Activated CD8-positive, alpha-beta memory T cell treated with anti-CD3 and anti-CD28 coated beads, Interleukin-2, amount 10 ng/mL, durations not matched to agents 7 days and 5 days (primary cell): ENCODE data around the gene C11orf52. TPM values are rescaled to one million over a fixed set of nuclear protein-coding genes. Genes with fewer than 3 reads are reported as not detected.
"Not testable (repeated sequence)": the region's sequence is repeated elsewhere in the genome, so short reads cannot be mapped to it uniquely, and the experiment has no call there.

Experiments used
- ATAC-seq: fragments of 150-1000 bp; cut with Tn5 transposase; one replicate; pipeline ENCODE4 v1.10.0; 2021; ENCODE audit warnings: moderate library complexity
- CTCF ChIA-PET: fragments of 350-600 bp; sonication (Branson Sonifier 250); formaldehyde crosslinking; loops from one replicate; lab custom pipeline; 2021; ENCODE audit warnings: antibody characterized with exemption; lab: Charles Lee
- DNase-seq: peaks from one replicate; pipeline ENCODE4 v3.0.0-alpha.2; 2020
- H3K27ac Mint-ChIP-seq: one replicate; pipeline ENCODE4 v1.8.0; 2021; ENCODE audit warnings: mild to moderate bottlenecking, mixed read lengths
- H3K27me3 Mint-ChIP-seq: one replicate; pipeline ENCODE4 v1.8.0; 2021; ENCODE audit warnings: mixed read lengths
- H3K36me3 Mint-ChIP-seq: one replicate; pipeline ENCODE4 v1.8.0; 2021; ENCODE audit warnings: mild to moderate bottlenecking, mixed read lengths
- H3K4me1 Mint-ChIP-seq: one replicate; pipeline ENCODE4 v1.8.0; 2021; ENCODE audit warnings: mixed read lengths
- H3K4me3 Mint-ChIP-seq: one replicate; pipeline ENCODE4 v1.8.0; 2021; ENCODE audit warnings: mild to moderate bottlenecking, moderate library complexity, mixed read lengths
- H3K9me3 Mint-ChIP-seq: one replicate; pipeline ENCODE4 v1.8.0; 2022; ENCODE audit warnings: low read depth, mixed read lengths
- total RNA-seq, 2 experiments: library from RNA; stranded (reverse); gene quantifications; one replicate each; pipeline ENCODE4 v1.2.3, GENCODE V29; 2021

C11orf52 gene
- total RNA-seq = not detected

- CTCF ChIA-PET = interaction anchor here (1.5 kb wide), 1 partner anchor 8 kb away, joined by 7 read pairs; no protein-coding TSS in a partner anchor
- H3K9me3 Mint-ChIP-seq = no peaks in the 10 kb centered on the region
- peaks cover 44% of the 10 kb centered on the region for H3K27me3 Mint-ChIP-seq
- H3K4me1 Mint-ChIP-seq = no peaks in the 10 kb centered on the region
- H3K27ac Mint-ChIP-seq = no peak within 1 kb of the TSS
- no peak within 1 kb of the TSS for H3K4me3 Mint-ChIP-seq
- ATAC-seq = no peak
- no peak for DNase-seq
- H3K36me3 Mint-ChIP-seq = no peaks in the 10 kb centered on the region
Observed at GRCh38 chr11:111918390-111919256, at the start of gene C11orf52. C11orf52 (plus strand) TSS chr11:111918913; CDS start chr11:111918973, 60 bp downstream.

GRCh38 chr11:111870113-111870512, 48.6 kb upstream of the C11orf52 start:
- Mint-ChIP-seq H3K27ac (no peak overlapping the region), H3K9me3 (no peaks in the 10 kb centered on the region), H3K4me3 (no peak overlapping the region), H3K4me1 (peaks cover 30% of the 10 kb centered on the region), H3K27me3 (no peaks in the 10 kb centered on the region), H3K36me3 (peaks cover 30% of the 10 kb centered on the region)
- no peak for ATAC-seq
- CTCF ChIA-PET = interaction anchor here (2.0 to 2.3 kb wide), 4 partner anchors 9 to 112 kb away, joined by 7 to 10 read pairs (median 8); no protein-coding TSS in a partner anchor
- no peak for DNase-seq

GRCh38 chr11:111870522-111870885, 48.2 kb upstream of the C11orf52 start:
- Mint-ChIP-seq H3K9me3 (no peaks in the 10 kb centered on the region), H3K4me3 (peak overlapping the region; percentile 89), H3K27me3 (no peaks in the 10 kb centered on the region), H3K4me1 (peaks cover 30% of the 10 kb centered on the region), H3K36me3 (peaks cover 29% of the 10 kb centered on the region), H3K27ac (peak overlapping the region; percentile 87)
- CTCF ChIA-PET = interaction anchor here (0.8 to 2.3 kb wide), 7 partner anchors 10 to 284 kb away, joined by 3 to 10 read pairs (median 7); no protein-coding TSS in a partner anchor
- no peak for DNase-seq
- ATAC-seq = peak; percentile 8

- Mint-ChIP-seq H3K4me1 (peaks cover 30% of the 10 kb centered on the region), H3K36me3 (peaks cover 29% of the 10 kb centered on the region), H3K9me3 (no peaks in the 10 kb centered on the region), H3K27ac (peak within 1 kb of the TSS; percentile 88), H3K4me3 (peak within 1 kb of the TSS; percentile 89), H3K27me3 (no peaks in the 10 kb centered on the region)
- peak; percentile 95 for ATAC-seq
- peak; percentile 91 for DNase-seq
- CTCF ChIA-PET = interaction anchor here (0.8 to 2.3 kb wide), 11 partner anchors 9 to 284 kb away, joined by 3 to 10 read pairs (median 5); no protein-coding TSS in a partner anchor
Observed at GRCh38 chr11:111870886-111871692, 47.6 kb upstream of the C11orf52 start, which contains the start of gene ALG9. ALG9 (minus strand) TSS chr11:111871581; CDS start chr11:111871482, 99 bp downstream.

GRCh38 chr11:111871693-111872161, 47.0 kb upstream of the C11orf52 start:
- DNase-seq = no peak
- no peak for ATAC-seq
- peaks cover 30% of the 10 kb centered on the region for H3K4me1 Mint-ChIP-seq
- H3K36me3 Mint-ChIP-seq = peaks cover 23% of the 10 kb centered on the region
- peak overlapping the region; percentile 89 for H3K4me3 Mint-ChIP-seq
- no peaks in the 10 kb centered on the region for H3K9me3 Mint-ChIP-seq
- peak overlapping the region; percentile 88 for H3K27ac Mint-ChIP-seq
- H3K27me3 Mint-ChIP-seq = no peaks in the 10 kb centered on the region
- CTCF ChIA-PET = interaction anchor here (0.6 to 2.3 kb wide), 12 partner anchors 8 to 285 kb away, joined by 3 to 10 read pairs (median 4); no protein-coding TSS in a partner anchor

- no peaks in the 10 kb centered on the region for H3K9me3 Mint-ChIP-seq
- no peaks in the 10 kb centered on the region for H3K27me3 Mint-ChIP-seq
- CTCF ChIA-PET = interaction anchor here (0.8 to 3.3 kb wide), 6 partner anchors 10 to 210 kb away, joined by 3 to 7 read pairs (median 4); no protein-coding TSS in a partner anchor
- peaks cover 3% of the 10 kb centered on the region for H3K36me3 Mint-ChIP-seq
- peak overlapping the region; percentile 85 for H3K4me3 Mint-ChIP-seq
- H3K4me1 Mint-ChIP-seq = peaks cover 20% of the 10 kb centered on the region
- peak overlapping the region; percentile 97 for H3K27ac Mint-ChIP-seq
- no peak for DNase-seq
- ATAC-seq = no peak
Observed at GRCh38 chr11:111878385-111878848, 40.3 kb upstream of the C11orf52 start.

GRCh38 chr11:111878849-111879636, 39.7 kb upstream of the C11orf52 start, which contains the start of the genes CFAP68 and FDXACB1:
CFAP68 (plus strand) TSS chr11:111879541; CDS start chr11:111879561, 20 bp downstream.
FDXACB1 (minus strand) TSS chr11:111879165; CDS start chr11:111879132, 33 bp downstream.
- Mint-ChIP-seq H3K27ac (peak within 1 kb of the TSS; percentile 97), H3K27me3 (no peaks in the 10 kb centered on the region), H3K4me1 (peaks cover 20% of the 10 kb centered on the region), H3K9me3 (no peaks in the 10 kb centered on the region), H3K4me3 (peak within 1 kb of the TSS; percentile 85), H3K36me3 (peaks cover 3% of the 10 kb centered on the region)
- DNase-seq = peak; percentile 97
- CTCF ChIA-PET = interaction anchor here (0.8 to 3.3 kb wide), 7 partner anchors 10 to 209 kb away, joined by 3 to 7 read pairs (median 4); no protein-coding TSS in a partner anchor
- ATAC-seq = peak; percentile 92

- H3K4me3 Mint-ChIP-seq = peak overlapping the region; percentile 85
- DNase-seq (no peak), ATAC-seq (peak; percentile 8)
- H3K9me3 Mint-ChIP-seq = no peaks in the 10 kb centered on the region
- peak overlapping the region; percentile 97 for H3K27ac Mint-ChIP-seq
- CTCF ChIA-PET = interaction anchor here (1.0 to 2.8 kb wide), 4 partner anchors 8 to 102 kb away, joined by 3 to 10 read pairs (median 4); partner anchors contain the start of gene ALG9
- no peaks in the 10 kb centered on the region for H3K27me3 Mint-ChIP-seq
- H3K4me1 Mint-ChIP-seq = peaks cover 20% of the 10 kb centered on the region
- peaks cover 3% of the 10 kb centered on the region for H3K36me3 Mint-ChIP-seq
Observed at GRCh38 chr11:111879637-111879960, 39.1 kb upstream of the C11orf52 start.

GRCh38 chr11:111882202-111882601, 36.5 kb upstream of the C11orf52 start:
- CTCF ChIA-PET = interaction anchor here (0.6 to 2.8 kb wide), 4 partner anchors 11 to 45 kb away, joined by 3 to 10 read pairs (median 3); no protein-coding TSS in a partner anchor
- no peak for ATAC-seq
- H3K27me3 Mint-ChIP-seq = no peaks in the 10 kb centered on the region

GRCh38 chr11:111885053-111885452, 33.7 kb upstream of the C11orf52 start:
- CTCF ChIA-PET, H3K4me3 Mint-ChIP-seq, H3K4me1 Mint-ChIP-seq, H3K36me3 Mint-ChIP-seq, ATAC-seq, DNase-seq, H3K27me3 Mint-ChIP-seq, H3K9me3 Mint-ChIP-seq, H3K27ac Mint-ChIP-seq: not testable (repeated sequence)

More at GRCh38 chr11:111882202-111882601, 36.5 kb upstream of the C11orf52 start:
- H3K9me3 Mint-ChIP-seq = no peaks in the 10 kb centered on the region
- no peak overlapping the region for H3K4me3 Mint-ChIP-seq
- no peaks in the 10 kb centered on the region for H3K36me3 Mint-ChIP-seq
- no peak overlapping the region for H3K27ac Mint-ChIP-seq
- peaks cover 17% of the 10 kb centered on the region for H3K4me1 Mint-ChIP-seq
- DNase-seq = no peak

GRCh38 chr11:111886032-111886431, 32.7 kb upstream of the C11orf52 start:
- Mint-ChIP-seq H3K4me1 (no peaks in the 10 kb centered on the region), H3K9me3 (no peaks in the 10 kb centered on the region), H3K36me3 (no peaks in the 10 kb centered on the region), H3K27ac (no peak overlapping the region), H3K4me3 (no peak overlapping the region), H3K27me3 (no peaks in the 10 kb centered on the region)
- ATAC-seq (no peak), DNase-seq (no peak)
- CTCF ChIA-PET = no interaction called here

GRCh38 chr11:111886844-111887243, 31.9 kb upstream of the C11orf52 start:
- Mint-ChIP-seq H3K27ac (no peak overlapping the region), H3K9me3 (no peaks in the 10 kb centered on the region), H3K4me1 (no peaks in the 10 kb centered on the region), H3K4me3 (no peak overlapping the region), H3K36me3 (no peaks in the 10 kb centered on the region), H3K27me3 (no peaks in the 10 kb centered on the region)
- no peak for ATAC-seq
- CTCF ChIA-PET = no interaction called here
- DNase-seq = no peak
